ENCODE measurements around the gene FBF1. TPM values are rescaled to one million over a fixed set of nuclear protein-coding genes. Genes with fewer than 3 reads are reported as not detected.

Gene FBF1
- total and polyA plus RNA-seq, 2 of the 4 experiments (the other 2 are of a cell fraction): 4.5 to 8.0 TPM

DNA sequence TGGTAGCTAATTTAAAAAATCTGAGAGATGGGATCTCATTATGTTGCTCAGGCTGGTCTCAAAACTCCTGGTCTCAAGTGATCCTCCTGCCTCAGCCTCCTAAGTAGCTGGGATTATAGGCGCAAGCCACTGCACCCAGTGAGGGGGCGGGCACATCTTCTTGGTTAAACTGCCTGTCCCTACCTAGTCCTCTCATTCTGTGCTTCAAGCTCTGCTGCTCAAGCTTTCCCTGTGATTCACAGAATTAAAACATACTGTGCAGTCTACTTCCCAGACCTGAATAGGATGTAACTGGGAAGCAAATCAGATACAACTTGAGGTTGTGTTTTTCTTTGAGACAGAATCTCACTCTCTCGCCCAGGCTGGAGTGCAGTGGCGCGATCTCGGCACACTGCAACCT is 38.4 kb downstream of the FBF1 start:
- H3K9me1 ChIP-seq (ENCODE audit: insufficient read depth, low read length): 0 out of 2 replicates have a peak, but pooled peaks cover 6% of the 10 kb centered on the region
- 100% methylated on average over 2 of the region's 6 CpGs; no CpG with 5 or more reads in 1 of the 2 experiments for WGBS, 2 experiments (ENCODE audit: extremely low coverage in 2 of 2, insufficient read length in 1 of 2)
- ATAC-seq (ENCODE audit: low read depth) (no peak), DNase-seq (no peak)
- H2AK5ac ChIP-seq (ENCODE audit: low read depth, low read length): no peak overlapping the region
- in situ Hi-C loops (cut with MboI; ENCODE audit: low sequenced_read_pairs) (loop anchor here (10.0 kb wide), 1 partner anchor 382 kb away; no protein-coding TSS in a partner anchor), dilution Hi-C loops (cut with HindIII; ENCODE audit: low sequenced_read_pairs, unreplicated experiment) (no loop called here), intact Hi-C loops (cut with micrococcal nuclease) (loop anchor here (10.0 kb wide), 1 partner anchor 172 kb away; the partner anchor contains the start of genes GALR2, SRP68 and ZACN)
- H3K27me3 ChIP-seq (ENCODE audit: control insufficient read depth, insufficient read depth, low read length): no peaks in the 10 kb centered on the region
- H3K27ac ChIP-seq (ENCODE audit: insufficient read depth, low read length): no peak overlapping the region
- CTCF ChIA-PET: no interaction called here
- TF ChIP-seq POLR2A (IDR thresholded peaks at IDR 0.05; ENCODE audit: low read depth, low read length) (no peak), RFX5 (IDR thresholded peaks at IDR 0.05; ENCODE audit: low read depth, low read length) (no peak), USF2 (IDR thresholded peaks at IDR 0.05; ENCODE audit: low read depth, low read length) (no peak), MXI1 (IDR thresholded peaks at IDR 0.05; ENCODE audit: borderline replicate concordance, low read depth, low read length) (no peak), BHLHE40 (IDR thresholded peaks at IDR 0.05; ENCODE audit: low read depth, low read length) (no peak), RAD21 (IDR thresholded peaks at IDR 0.05; ENCODE audit: low read length) (no peak), ELK1 (IDR thresholded peaks at IDR 0.05; ENCODE audit: borderline replicate concordance, low read depth, low read length) (no peak), SMC3 (IDR thresholded peaks at IDR 0.05; ENCODE audit: low read depth, low read length) (no peak), FOS (IDR thresholded peaks at IDR 0.05; ENCODE audit: low read depth, low read length) (no peak)
- H3K4ac ChIP-seq (ENCODE audit: low read depth, low read length): no peak overlapping the region
- no peaks in the 10 kb centered on the region for H4K20me1 ChIP-seq (ENCODE audit: insufficient read depth, low read length)
- H3K36me3 ChIP-seq (ENCODE audit: control insufficient read depth, insufficient read depth, low read length): peaks cover 30% of the 10 kb centered on the region
- no peak overlapping the region for H2BK15ac ChIP-seq (ENCODE audit: low read depth, low read length)
- H3K14ac ChIP-seq (replicated peaks; ENCODE audit: low read depth, low read length): no peak overlapping the region
- no peak overlapping the region for H3K4me2 ChIP-seq (ENCODE audit: low read depth, low read length)
- H4K8ac ChIP-seq (ENCODE audit: low read depth in 2 of 2, low read length in 2 of 2): no peak overlapping the region
- POLR2A ChIA-PET (ENCODE audit: unreplicated experiment): interaction anchor here (0.7 kb wide), 1 partner anchor 114 kb away, joined by 5 read pairs; no protein-coding TSS in a partner anchor
- peaks cover 10 to 25% of the 10 kb centered on the region in 2 experiments for H3K79me1 ChIP-seq (ENCODE audit: low read depth in 1 of 2, low read length in 2 of 2)
- H3K9ac ChIP-seq (ENCODE audit: low read depth, low read length): no peak overlapping the region
- H2BK5ac ChIP-seq (ENCODE audit: low read depth, low read length, poor library complexity, severe bottlenecking): no peak overlapping the region
- no peak overlapping the region for H4K5ac ChIP-seq (ENCODE audit: low read depth, low read length)
- H2BK20ac ChIP-seq (ENCODE audit: low read depth, low read length): no peak overlapping the region
- no peak overlapping the region for H2AFZ ChIP-seq (replicated peaks; ENCODE audit: low read length, poor library complexity)
- no peak overlapping the region for H3K4me3 ChIP-seq (ENCODE audit: insufficient read depth, low read depth, low read length)
- H2BK120ac ChIP-seq (ENCODE audit: low read depth, low read length): no peak overlapping the region
- H4K91ac ChIP-seq (ENCODE audit: insufficient read depth, low read depth, low read length): no peak overlapping the region
- no peak overlapping the region for H3K23ac ChIP-seq (ENCODE audit: low read depth, low read length)
- no peaks in the 10 kb centered on the region for H3K9me3 ChIP-seq (ENCODE audit: control insufficient read depth, insufficient read depth, low read length)
- no peak overlapping the region for H3K18ac ChIP-seq (ENCODE audit: low read depth, low read length)
- H2AK9ac ChIP-seq (replicated peaks; ENCODE audit: low read depth, low read length, poor library complexity): no peak overlapping the region
- no peak overlapping the region for H3K56ac ChIP-seq (ENCODE audit: extremely low read depth, insufficient read depth, low read length)
- peaks cover 4% of the 10 kb centered on the region for H3K4me1 ChIP-seq (ENCODE audit: control insufficient read depth, insufficient read depth, low read length)
- BruUV-seq (replicated peaks): no TSS peak
